Fibroblast of lung (primary cell): Measurements from ENCODE around the gene OSGIN1. TPM values are rescaled to one million over a fixed set of nuclear protein-coding genes. Genes with fewer than 3 reads are reported as not detected.

Source experiments
- DNase-seq, 2 donors: peaks; one replicate each; pipeline versions ENCODE4 v3.0.0 to v3.0.0-alpha.2; 2010; ENCODE audit warnings: low read depth in 2 of 2
- H2AFZ ChIP-seq: 2 replicates; pipeline ENCODE4 v1.5.1; 2012; ENCODE audit warnings: low read length, control low read depth, inconsistent platforms
- H3K27ac ChIP-seq: 2 replicates; pipeline ENCODE4 v1.5.1; 2011; ENCODE audit warnings: low read length, control low read depth; ENCODE audit not compliant: insufficient read depth
- H3K27me3 ChIP-seq: 2 replicates; pipeline ENCODE4 v1.5.1; 2011; ENCODE audit warnings: mild to moderate bottlenecking, low read length; ENCODE audit not compliant: control insufficient read depth, insufficient read depth
- H3K36me3 ChIP-seq: 2 replicates; pipeline ENCODE4 v1.5.1; 2011; ENCODE audit warnings: low read length; ENCODE audit not compliant: control insufficient read depth, insufficient read depth
- H3K4me1 ChIP-seq: 2 replicates; pipeline ENCODE4 v1.5.1; 2011; ENCODE audit warnings: low read length; ENCODE audit not compliant: control insufficient read depth, insufficient read depth; ENCODE audit errors: extremely low read depth
- H3K4me2 ChIP-seq: 2 replicates; pipeline ENCODE4 v1.5.1; 2011; ENCODE audit warnings: low read length, control low read depth; ENCODE audit not compliant: insufficient read depth; ENCODE audit errors: extremely low read depth
- H3K4me3 ChIP-seq, 4 experiments: fragments of 200-600 bp in 1 of 4; sonication (generic) in 1 of 4; replicated peaks in 1 of 4; 2 replicates each; pipeline ENCODE4 v1.5.1; 2011 to 2016; ENCODE audit warnings: low read length in 4 of 4, low read depth in 3 of 4, mild to moderate bottlenecking in 3 of 4, control low read depth in 2 of 4, inconsistent platforms in 1 of 4, mixed read lengths in 1 of 4; ENCODE audit not compliant: insufficient read depth in 1 of 4; ENCODE audit errors: control extremely low read depth in 1 of 4
- H3K79me2 ChIP-seq: 2 replicates; pipeline ENCODE4 v1.5.1; 2012; ENCODE audit warnings: mild to moderate bottlenecking, low read length, inconsistent platforms; ENCODE audit not compliant: control insufficient read depth, insufficient read depth
- H3K9ac ChIP-seq: 2 replicates; pipeline ENCODE4 v1.5.1; 2011; ENCODE audit warnings: mild to moderate bottlenecking, low read length, control low read depth; ENCODE audit not compliant: insufficient read depth
- H3K9me3 ChIP-seq: 2 replicates; pipeline ENCODE4 v1.5.1; 2012; ENCODE audit warnings: low read depth, low read length; ENCODE audit not compliant: control insufficient read depth, insufficient read depth
- H4K20me1 ChIP-seq: 2 replicates; pipeline ENCODE4 v1.5.1; 2011; ENCODE audit warnings: low read length; ENCODE audit not compliant: control insufficient read depth, insufficient read depth; ENCODE audit errors: extremely low read depth
- EZH2 ChIP-seq: IDR thresholded peaks from 2 replicates; pipeline ENCODE4 v1.5.1; 2012; ENCODE audit warnings: low read length, control low read depth, mild to moderate bottlenecking; ENCODE audit errors: missing control alignments
- polyA plus RNA-seq, 2 donors: library from polyadenylated mRNA; depleted of rRNA in 1 of 2; stranded (reverse) in 1 of 2; unstranded in 1 of 2; fragments of >200 nt; gene quantifications; 2 replicates each; pipeline ENCODE4 v1.2.1, GENCODE V29; 2011 to 2012; ENCODE audit warnings: missing spikeins in 1 of 2
- total RNA-seq: library from RNA; depleted of rRNA; stranded (reverse); fragments of >200 nt; gene quantifications from 2 replicates; pipeline ENCODE4 v1.2.1, GENCODE V29; 2014
- TF ChIP-seq, protein P1 (sequence below), 2 donors: IDR thresholded peaks in 1 of 2; conservative IDR thresholded peaks in 1 of 2; 1 replicate in 1 of 2; 2 replicates in 1 of 2; pipeline ENCODE4 v1.5.1; 2011 to 2012; ENCODE audit warnings: low read length in 2 of 2, control low read depth in 1 of 2, inconsistent platforms in 1 of 2, low read depth in 1 of 2, mild to moderate bottlenecking in 1 of 2

Gene OSGIN1
- total and polyA plus RNA-seq, 2 donors (not counting 1 experiment from before 2014, with no cell fraction given): 2.1 to 6.6 TPM

DNA sequence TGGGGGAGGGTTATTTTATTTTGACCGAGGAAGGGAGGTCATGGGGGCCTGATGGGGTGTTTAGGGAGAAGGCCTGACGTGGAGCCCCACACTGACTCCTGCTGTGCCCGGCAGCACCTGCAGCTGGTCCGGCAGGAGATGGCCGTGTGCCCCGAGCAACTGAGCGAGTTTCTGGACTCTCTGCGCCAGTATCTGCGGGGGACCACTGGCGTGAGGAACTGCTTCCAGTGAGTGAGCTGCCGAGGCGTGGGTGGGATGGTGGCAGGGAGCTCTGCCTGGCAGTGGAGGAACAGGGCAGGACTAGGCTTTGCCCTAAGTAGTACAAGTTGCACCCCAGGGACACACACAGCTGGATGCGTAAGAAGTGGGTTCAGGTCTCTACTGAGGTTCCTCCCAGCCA is 45.1 kb downstream of the OSGIN1 start:
- Histone ChIP-seq H4K20me1 (no peaks in the 10 kb centered on the region), H3K36me3 (no peaks in the 10 kb centered on the region), H3K27me3 (peaks cover 2% of the 10 kb centered on the region), H3K4me1 (no peaks in the 10 kb centered on the region), H3K4me3 (no peak overlapping the region), H3K27ac (no peak overlapping the region), H3K9me3 (no peaks in the 10 kb centered on the region), H2AFZ (no peak overlapping the region), H3K9ac (no peak overlapping the region), H3K79me2 (no peaks in the 10 kb centered on the region), H3K4me2 (no peak overlapping the region)
- DNase-seq: no peak
- TF ChIP-seq EZH2: no peak
- TF ChIP-seq, protein P1, sequence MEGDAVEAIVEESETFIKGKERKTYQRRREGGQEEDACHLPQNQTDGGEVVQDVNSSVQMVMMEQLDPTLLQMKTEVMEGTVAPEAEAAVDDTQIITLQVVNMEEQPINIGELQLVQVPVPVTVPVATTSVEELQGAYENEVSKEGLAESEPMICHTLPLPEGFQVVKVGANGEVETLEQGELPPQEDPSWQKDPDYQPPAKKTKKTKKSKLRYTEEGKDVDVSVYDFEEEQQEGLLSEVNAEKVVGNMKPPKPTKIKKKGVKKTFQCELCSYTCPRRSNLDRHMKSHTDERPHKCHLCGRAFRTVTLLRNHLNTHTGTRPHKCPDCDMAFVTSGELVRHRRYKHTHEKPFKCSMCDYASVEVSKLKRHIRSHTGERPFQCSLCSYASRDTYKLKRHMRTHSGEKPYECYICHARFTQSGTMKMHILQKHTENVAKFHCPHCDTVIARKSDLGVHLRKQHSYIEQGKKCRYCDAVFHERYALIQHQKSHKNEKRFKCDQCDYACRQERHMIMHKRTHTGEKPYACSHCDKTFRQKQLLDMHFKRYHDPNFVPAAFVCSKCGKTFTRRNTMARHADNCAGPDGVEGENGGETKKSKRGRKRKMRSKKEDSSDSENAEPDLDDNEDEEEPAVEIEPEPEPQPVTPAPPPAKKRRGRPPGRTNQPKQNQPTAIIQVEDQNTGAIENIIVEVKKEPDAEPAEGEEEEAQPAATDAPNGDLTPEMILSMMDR (conservative IDR thresholded peaks at IDR 0.05 in 1 of 2, IDR thresholded peaks at IDR 0.05 in 1 of 2; ENCODE audit: low read depth in 1 of 2, low read length in 2 of 2): no peak

- DNase-seq: no peak
- Histone ChIP-seq H3K79me2 (no peaks in the 10 kb centered on the region), H3K4me2 (no peak overlapping the region), H3K36me3 (no peaks in the 10 kb centered on the region), H2AFZ (no peak overlapping the region), H3K27ac (no peak overlapping the region), H4K20me1 (no peaks in the 10 kb centered on the region), H3K9me3 (no peaks in the 10 kb centered on the region), H3K4me3 (no peak overlapping the region), H3K27me3 (peaks cover 15% of the 10 kb centered on the region), H3K4me1 (no peaks in the 10 kb centered on the region), H3K9ac (no peak overlapping the region)
- TF ChIP-seq EZH2: no peak
- TF ChIP-seq, protein P1 (conservative IDR thresholded peaks at IDR 0.05 in 1 of 2, IDR thresholded peaks at IDR 0.05 in 1 of 2; ENCODE audit: low read depth in 1 of 2, low read length in 2 of 2): no peak
These were observed 48.1 kb downstream of the OSGIN1 start for GRCh38 chr16:84000989-84001642.

DNA sequence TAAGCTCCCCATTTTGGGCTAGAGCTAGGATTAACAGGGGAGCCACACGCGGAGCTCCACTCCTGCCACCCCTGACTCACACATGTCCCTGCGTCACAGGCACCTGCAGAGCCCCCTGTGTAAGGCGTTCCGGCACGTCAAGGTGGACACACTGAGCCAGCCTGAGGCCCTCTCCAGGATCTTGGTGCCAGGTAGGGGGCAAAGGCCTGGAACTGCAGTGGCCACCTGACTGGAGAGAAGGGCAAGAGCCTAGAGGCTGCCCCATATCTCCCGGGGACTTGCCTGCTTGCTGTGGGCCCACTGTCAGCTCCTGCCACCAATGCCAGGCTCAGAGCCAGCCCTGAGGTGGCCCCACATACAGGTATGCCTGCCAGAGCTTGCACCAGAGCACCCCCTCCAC is 48.7 kb downstream of the OSGIN1 start:
- TF ChIP-seq, protein P1 (conservative IDR thresholded peaks at IDR 0.05 in 1 of 2, IDR thresholded peaks at IDR 0.05 in 1 of 2; ENCODE audit: low read depth in 1 of 2, low read length in 2 of 2): no peak
- TF ChIP-seq EZH2: no peak
- no peak for DNase-seq
- no peak overlapping the region for H3K27ac ChIP-seq

More for the DNA sequence above, 48.7 kb downstream of the OSGIN1 start:
- no peak overlapping the region for H3K9ac ChIP-seq
- no peaks in the 10 kb centered on the region for H3K36me3 ChIP-seq
- peaks cover 18% of the 10 kb centered on the region for H3K27me3 ChIP-seq
- H3K4me2 ChIP-seq: no peak overlapping the region
- no peaks in the 10 kb centered on the region for H3K79me2 ChIP-seq
- no peaks in the 10 kb centered on the region for H4K20me1 ChIP-seq
- H3K9me3 ChIP-seq: no peaks in the 10 kb centered on the region
- H3K4me3 ChIP-seq: no peak overlapping the region
- no peaks in the 10 kb centered on the region for H3K4me1 ChIP-seq
- no peak overlapping the region for H2AFZ ChIP-seq
